ENCODE results near the gene SIRT7. TPM values are rescaled to one million over a fixed set of nuclear protein-coding genes. Genes with fewer than 3 reads are reported as not detected.

The SIRT7 gene
- polyA plus RNA-seq, 1 of the 3 experiments (the other 2 are of a cell fraction): 32.6 TPM

DNA sequence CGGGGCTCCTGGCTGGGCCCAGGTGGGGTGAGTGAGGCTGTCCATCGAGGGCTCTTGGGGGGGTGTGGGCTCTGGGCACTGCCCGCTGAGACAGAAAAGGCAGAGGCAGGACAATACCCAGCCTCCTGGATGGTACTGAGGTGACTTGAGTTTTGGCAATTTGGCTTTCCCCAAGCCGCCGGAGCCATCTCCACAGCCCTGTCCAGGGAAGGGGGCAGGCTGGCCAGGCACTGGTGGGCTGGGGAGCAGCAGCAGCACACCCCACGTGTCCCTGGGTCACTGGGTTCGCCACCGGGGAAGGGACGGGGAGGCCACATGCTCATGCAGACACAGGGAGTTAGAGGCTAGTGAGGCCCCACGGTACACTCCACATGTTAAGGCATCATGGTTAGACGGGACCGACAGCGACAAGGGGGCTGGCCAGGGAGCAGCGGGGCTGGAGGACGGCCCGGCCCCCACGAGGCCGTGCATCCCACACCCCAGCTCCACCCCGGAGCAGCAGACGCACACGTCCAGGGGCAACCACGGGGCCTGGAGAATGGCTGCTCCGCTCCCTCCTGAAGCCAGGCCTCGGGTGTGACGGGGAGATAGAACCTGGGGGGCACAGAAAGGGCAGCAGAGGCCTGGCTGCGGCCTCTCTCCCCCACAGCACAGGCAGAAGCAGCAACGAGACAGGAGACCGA lies 49.8 kb downstream of the SIRT7 start (continued):
- TF ChIP-seq, protein P1, sequence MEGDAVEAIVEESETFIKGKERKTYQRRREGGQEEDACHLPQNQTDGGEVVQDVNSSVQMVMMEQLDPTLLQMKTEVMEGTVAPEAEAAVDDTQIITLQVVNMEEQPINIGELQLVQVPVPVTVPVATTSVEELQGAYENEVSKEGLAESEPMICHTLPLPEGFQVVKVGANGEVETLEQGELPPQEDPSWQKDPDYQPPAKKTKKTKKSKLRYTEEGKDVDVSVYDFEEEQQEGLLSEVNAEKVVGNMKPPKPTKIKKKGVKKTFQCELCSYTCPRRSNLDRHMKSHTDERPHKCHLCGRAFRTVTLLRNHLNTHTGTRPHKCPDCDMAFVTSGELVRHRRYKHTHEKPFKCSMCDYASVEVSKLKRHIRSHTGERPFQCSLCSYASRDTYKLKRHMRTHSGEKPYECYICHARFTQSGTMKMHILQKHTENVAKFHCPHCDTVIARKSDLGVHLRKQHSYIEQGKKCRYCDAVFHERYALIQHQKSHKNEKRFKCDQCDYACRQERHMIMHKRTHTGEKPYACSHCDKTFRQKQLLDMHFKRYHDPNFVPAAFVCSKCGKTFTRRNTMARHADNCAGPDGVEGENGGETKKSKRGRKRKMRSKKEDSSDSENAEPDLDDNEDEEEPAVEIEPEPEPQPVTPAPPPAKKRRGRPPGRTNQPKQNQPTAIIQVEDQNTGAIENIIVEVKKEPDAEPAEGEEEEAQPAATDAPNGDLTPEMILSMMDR (IDR thresholded peaks at IDR 0.05): no peak
- TF ChIP-seq EZH2phosphoT487 (IDR thresholded peaks at IDR 0.05; ENCODE audit: borderline replicate concordance, low read depth): no peak
- no peak for TF ChIP-seq SIN3A (IDR thresholded peaks at IDR 0.05; ENCODE audit: borderline replicate concordance, low read depth, low read length)
- TF ChIP-seq, protein P2, sequence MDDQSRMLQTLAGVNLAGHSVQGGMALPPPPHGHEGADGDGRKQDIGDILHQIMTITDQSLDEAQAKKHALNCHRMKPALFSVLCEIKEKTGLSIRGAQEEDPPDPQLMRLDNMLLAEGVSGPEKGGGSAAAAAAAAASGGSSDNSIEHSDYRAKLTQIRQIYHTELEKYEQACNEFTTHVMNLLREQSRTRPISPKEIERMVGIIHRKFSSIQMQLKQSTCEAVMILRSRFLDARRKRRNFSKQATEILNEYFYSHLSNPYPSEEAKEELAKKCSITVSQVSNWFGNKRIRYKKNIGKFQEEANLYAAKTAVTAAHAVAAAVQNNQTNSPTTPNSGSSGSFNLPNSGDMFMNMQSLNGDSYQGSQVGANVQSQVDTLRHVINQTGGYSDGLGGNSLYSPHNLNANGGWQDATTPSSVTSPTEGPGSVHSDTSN (IDR thresholded peaks at IDR 0.05): peak; percentile 2; the same call in 1 of the 2 replicates
- no peak for TF ChIP-seq RCOR1 (IDR thresholded peaks at IDR 0.05; ENCODE audit: low read length)

DNA sequence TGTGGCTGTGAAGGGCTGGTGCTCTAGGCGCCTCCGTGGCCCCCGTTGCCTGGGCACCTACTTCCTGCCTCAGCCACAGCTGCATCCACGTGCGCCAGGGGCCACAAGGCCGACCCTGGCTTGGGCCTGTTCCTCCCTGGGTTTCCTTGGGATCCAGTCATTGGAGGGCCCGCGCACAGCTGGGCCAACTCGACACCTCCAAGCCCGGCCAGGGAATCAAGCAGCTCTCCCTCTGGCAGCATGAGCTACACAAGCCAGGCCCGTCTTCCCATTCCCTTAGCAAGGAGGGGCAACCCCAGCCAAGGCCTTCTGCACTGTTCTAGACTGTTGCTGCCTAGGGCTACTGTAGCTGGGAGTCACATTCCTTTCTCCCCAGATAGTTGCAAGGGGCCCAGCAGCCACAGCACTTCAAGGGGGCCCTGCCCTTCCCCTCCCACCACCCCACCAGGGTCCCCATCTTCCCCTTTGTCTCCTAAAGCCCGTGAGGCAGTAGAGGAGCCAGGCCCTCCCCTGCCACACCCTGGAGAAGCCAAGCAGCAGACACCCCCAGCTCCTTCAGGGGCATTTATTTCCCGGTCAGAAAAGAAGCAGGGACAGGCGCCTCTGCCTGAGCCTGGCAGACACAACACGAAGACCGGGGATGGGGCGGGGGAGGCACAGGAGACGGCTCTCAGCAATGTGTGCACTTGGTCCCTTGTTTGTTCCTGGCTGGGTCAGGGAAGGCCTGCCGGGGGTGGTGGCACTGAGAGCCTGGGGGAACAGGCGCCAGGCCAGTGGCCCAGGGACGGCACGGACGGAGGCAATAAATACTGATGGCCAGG lies 50.6 kb downstream of the SIRT7 start:
- no peaks in the 10 kb centered on the region for H3K27me3 ChIP-seq (ENCODE audit: insufficient read depth)
- H3K79me2 ChIP-seq (ENCODE audit: insufficient read depth): peaks cover 78% of the 10 kb centered on the region
- no peak overlapping the region for H2AFZ ChIP-seq (ENCODE audit: low read depth)
- H3K36me3 ChIP-seq (replicated peaks in 1 of 2; ENCODE audit: control insufficient read depth in 1 of 2, insufficient read depth in 2 of 2, low read length in 1 of 2): peaks cover 38 to 54% of the 10 kb centered on the region in 2 experiments
- peak overlapping the region; percentile 99; the same call in 1 of the 2 replicates for H3K4me2 ChIP-seq
- peaks cover 55% of the 10 kb centered on the region for H4K20me1 ChIP-seq (ENCODE audit: insufficient read depth)
- ChIA-PET POLR2A (interaction anchor here (0.6 to 2.2 kb wide), 10 partner anchors 14 to 164 kb away, joined by 3 to 13 read pairs (median 4); partner anchors contain the start of genes MCRIP1, MRPL12, PCYT2 and SLC25A10), CTCF (interaction anchor here (0.9 to 6.9 kb wide), 12 partner anchors 17 to 158 kb away, joined by 3 to 54 read pairs (median 8); partner anchors contain the start of genes ALYREF, ANAPC11, NOTUM and PCYT2)
- peaks cover 71% of the 10 kb centered on the region for H3F3A ChIP-seq (replicated peaks; ENCODE audit: insufficient read depth)
- H3K9ac ChIP-seq: peak overlapping the region; percentile 42; the same call in 1 of the 2 replicates
- WGBS (ENCODE audit: low lambda C conversion rate): 75% methylated on average over 21 of the region's 23 CpGs
- H3K9me3 ChIP-seq: no peaks in the 10 kb centered on the region
- no peak for DNase-seq
- H3K9me2 ChIP-seq: no peaks in the 10 kb centered on the region
- peaks cover 28 to 65% of the 10 kb centered on the region in 2 experiments; a peak in 3 of 4 replicates for H3K4me1 ChIP-seq (ENCODE audit: control insufficient read depth in 1 of 2, insufficient read depth in 2 of 2, low read depth in 1 of 2, low read length in 1 of 2)
- H3K4me3 ChIP-seq (ENCODE audit: low read depth in 2 of 2, low read length in 1 of 2): no peak overlapping the region; a peak in 1 of 4 replicates
- H3K27ac ChIP-seq (ENCODE audit: low read depth in 2 of 2, low read length in 1 of 2): peak overlapping the region; percentile 86 to 95
- TF ChIP-seq, protein P2 (IDR thresholded peaks at IDR 0.05): peak; percentile 72
- TF ChIP-seq, protein P3, sequence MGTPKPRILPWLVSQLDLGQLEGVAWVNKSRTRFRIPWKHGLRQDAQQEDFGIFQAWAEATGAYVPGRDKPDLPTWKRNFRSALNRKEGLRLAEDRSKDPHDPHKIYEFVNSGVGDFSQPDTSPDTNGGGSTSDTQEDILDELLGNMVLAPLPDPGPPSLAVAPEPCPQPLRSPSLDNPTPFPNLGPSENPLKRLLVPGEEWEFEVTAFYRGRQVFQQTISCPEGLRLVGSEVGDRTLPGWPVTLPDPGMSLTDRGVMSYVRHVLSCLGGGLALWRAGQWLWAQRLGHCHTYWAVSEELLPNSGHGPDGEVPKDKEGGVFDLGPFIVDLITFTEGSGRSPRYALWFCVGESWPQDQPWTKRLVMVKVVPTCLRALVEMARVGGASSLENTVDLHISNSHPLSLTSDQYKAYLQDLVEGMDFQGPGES (IDR thresholded peaks at IDR 0.05; ENCODE audit: low read depth, low read length): no peak
- TF ChIP-seq RXRA (IDR thresholded peaks at IDR 0.05; ENCODE audit: borderline replicate concordance, low read depth) (no peak), FOXM1 (IDR thresholded peaks at IDR 0.05; ENCODE audit: low read depth) (no peak), RAD21 (IDR thresholded peaks at IDR 0.05; ENCODE audit: low read length) (no peak), GATA2 (CRISPR knock-in tag; IDR thresholded peaks at IDR 0.05) (no peak), EZH2phosphoT487 (IDR thresholded peaks at IDR 0.05; ENCODE audit: borderline replicate concordance, low read depth) (no peak), SMC3 (IDR thresholded peaks at IDR 0.05; ENCODE audit: low read depth, low read length) (no peak), NRF1 (IDR thresholded peaks at IDR 0.05; ENCODE audit: low read depth, low read length) (no peak), POLR2AphosphoS5 (IDR thresholded peaks at IDR 0.05; ENCODE audit: low read depth, low read length) (peak; percentile 81), TEAD4 (IDR thresholded peaks at IDR 0.05; ENCODE audit: borderline replicate concordance, insufficient read depth) (no peak; the same call in 1 of the 2 replicates), MEF2A (IDR thresholded peaks at IDR 0.05; ENCODE audit: borderline replicate concordance, low read depth) (no peak), FOXJ3 (CRISPR knock-in tag; IDR thresholded peaks at IDR 0.05) (no peak), TAF1 (IDR thresholded peaks at IDR 0.05; ENCODE audit: borderline replicate concordance, low read depth, low read length) (no peak), CHD2 (IDR thresholded peaks at IDR 0.05; ENCODE audit: low read length, partially characterized antibody) (no peak), TCF12 (IDR thresholded peaks at IDR 0.05) (no peak), SIN3A (IDR thresholded peaks at IDR 0.05; ENCODE audit: borderline replicate concordance, low read depth, low read length) (peak; percentile 71; the same call in 1 of the 2 replicates)
- TF ChIP-seq, protein P4, sequence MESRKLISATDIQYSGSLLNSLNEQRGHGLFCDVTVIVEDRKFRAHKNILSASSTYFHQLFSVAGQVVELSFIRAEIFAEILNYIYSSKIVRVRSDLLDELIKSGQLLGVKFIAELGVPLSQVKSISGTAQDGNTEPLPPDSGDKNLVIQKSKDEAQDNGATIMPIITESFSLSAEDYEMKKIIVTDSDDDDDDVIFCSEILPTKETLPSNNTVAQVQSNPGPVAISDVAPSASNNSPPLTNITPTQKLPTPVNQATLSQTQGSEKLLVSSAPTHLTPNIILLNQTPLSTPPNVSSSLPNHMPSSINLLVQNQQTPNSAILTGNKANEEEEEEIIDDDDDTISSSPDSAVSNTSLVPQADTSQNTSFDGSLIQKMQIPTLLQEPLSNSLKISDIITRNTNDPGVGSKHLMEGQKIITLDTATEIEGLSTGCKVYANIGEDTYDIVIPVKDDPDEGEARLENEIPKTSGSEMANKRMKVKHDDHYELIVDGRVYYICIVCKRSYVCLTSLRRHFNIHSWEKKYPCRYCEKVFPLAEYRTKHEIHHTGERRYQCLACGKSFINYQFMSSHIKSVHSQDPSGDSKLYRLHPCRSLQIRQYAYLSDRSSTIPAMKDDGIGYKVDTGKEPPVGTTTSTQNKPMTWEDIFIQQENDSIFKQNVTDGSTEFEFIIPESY (IDR thresholded peaks at IDR 0.05; ENCODE audit: borderline replicate concordance, low read depth): peak; percentile 51
